Mammary epithelial cell (primary cell): ENCODE results near the gene SEMA5A.

Source experiments
- EZH2 ChIP-seq: IDR thresholded peaks from 2 replicates; pipeline ENCODE4 v1.6.1; 2012; ENCODE audit warnings: low read length, inconsistent platforms, borderline replicate concordance
- TF ChIP-seq, protein P1 (sequence below), 2 donors: IDR thresholded peaks in 1 of 2; conservative IDR thresholded peaks in 1 of 2; 2 replicates each; pipeline ENCODE4 v1.5.1; 2011 to 2012; ENCODE audit warnings: inconsistent platforms in 2 of 2, low read length in 2 of 2, mild to moderate bottlenecking in 2 of 2, control low read depth in 1 of 2, low read depth in 1 of 2; ENCODE audit not compliant: insufficient read depth in 1 of 2; ENCODE audit errors: extremely low read depth in 1 of 2

GRCh38 chr5:9067154-9067553 is 478.7 kb downstream of the SEMA5A start:
- TF ChIP-seq, protein P1, sequence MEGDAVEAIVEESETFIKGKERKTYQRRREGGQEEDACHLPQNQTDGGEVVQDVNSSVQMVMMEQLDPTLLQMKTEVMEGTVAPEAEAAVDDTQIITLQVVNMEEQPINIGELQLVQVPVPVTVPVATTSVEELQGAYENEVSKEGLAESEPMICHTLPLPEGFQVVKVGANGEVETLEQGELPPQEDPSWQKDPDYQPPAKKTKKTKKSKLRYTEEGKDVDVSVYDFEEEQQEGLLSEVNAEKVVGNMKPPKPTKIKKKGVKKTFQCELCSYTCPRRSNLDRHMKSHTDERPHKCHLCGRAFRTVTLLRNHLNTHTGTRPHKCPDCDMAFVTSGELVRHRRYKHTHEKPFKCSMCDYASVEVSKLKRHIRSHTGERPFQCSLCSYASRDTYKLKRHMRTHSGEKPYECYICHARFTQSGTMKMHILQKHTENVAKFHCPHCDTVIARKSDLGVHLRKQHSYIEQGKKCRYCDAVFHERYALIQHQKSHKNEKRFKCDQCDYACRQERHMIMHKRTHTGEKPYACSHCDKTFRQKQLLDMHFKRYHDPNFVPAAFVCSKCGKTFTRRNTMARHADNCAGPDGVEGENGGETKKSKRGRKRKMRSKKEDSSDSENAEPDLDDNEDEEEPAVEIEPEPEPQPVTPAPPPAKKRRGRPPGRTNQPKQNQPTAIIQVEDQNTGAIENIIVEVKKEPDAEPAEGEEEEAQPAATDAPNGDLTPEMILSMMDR (conservative IDR thresholded peaks at IDR 0.05 in 1 of 2, IDR thresholded peaks at IDR 0.05 in 1 of 2; ENCODE audit: extremely low read depth in 1 of 2, insufficient read depth in 1 of 2, low read depth in 1 of 2, low read length in 2 of 2): no peak
- TF ChIP-seq EZH2: no peak
